Upper lobe of right lung (tissue), 1 donor: ENCODE data around the gene GRIA4. TPM values are rescaled to one million over a fixed set of nuclear protein-coding genes. Genes with fewer than 3 reads are reported as not detected.
"Not testable (repeated sequence)": the region's sequence is repeated elsewhere in the genome, so short reads cannot be mapped to it uniquely, and the experiment has no call there.

Source experiments
- ATAC-seq: fragments of 200-7000 bp; cut with Tn5 transposase; one replicate; pipeline ENCODE4 v1.9.1; 2020; ENCODE audit warnings: mild to moderate bottlenecking, moderate library complexity
- DNase-seq: peaks from one replicate; pipeline ENCODE4 v3.0.0-alpha.2; 2020
- H3K27ac ChIP-seq: fragments of 200-600 bp; one replicate; pipeline ENCODE4 v1.8.0; 2022
- H3K27me3 ChIP-seq: fragments of 200-600 bp; one replicate; pipeline ENCODE4 v1.8.0; 2022; ENCODE audit warnings: mild to moderate bottlenecking
- H3K36me3 ChIP-seq: fragments of 200-600 bp; one replicate; pipeline ENCODE4 v1.8.0; 2022
- H3K4me1 ChIP-seq: fragments of 200-600 bp; one replicate; pipeline ENCODE4 v1.8.0; 2022
- H3K4me3 ChIP-seq: fragments of 200-600 bp; one replicate; pipeline ENCODE4 v1.8.0; 2022; ENCODE audit warnings: mild to moderate bottlenecking
- H3K9me3 ChIP-seq: fragments of 200-600 bp; one replicate; pipeline ENCODE4 v1.8.0; 2022
- CTCF ChIP-seq: fragments of 200-600 bp; IDR thresholded peaks from one replicate; pipeline ENCODE4 v1.8.0; 2022; ENCODE audit warnings: antibody characterized with exemption
- intact Hi-C: fragments of 100-400 bp; cut with DNase I; formaldehyde crosslinking; loops from one replicate; pipeline ENCODE4 v1.11.0; 2022
- total RNA-seq: library from RNA; stranded (reverse); fragmentation: NEBNext Ultra II Directional; extraction: Animal tissue kit (Norgen Biotek cat#: 25700); gene quantifications from one replicate; pipeline ENCODE4 v1.2.1, GENCODE V29; 2021
- donor health status: DM: no; HTN: yes; CAD: no; lungs with severe emphysema.

GRIA4 gene
- total RNA-seq, 1 donor from 2014 or later: not detected

GRCh38 chr11:105986554-105986953 is 376.7 kb downstream of the GRIA4 start:
- Histone ChIP-seq H3K4me1 (no peaks in the 10 kb centered on the region), H3K4me3 (no peak overlapping the region), H3K27me3 (no peaks in the 10 kb centered on the region), H3K9me3 (no peaks in the 10 kb centered on the region), H3K36me3 (no peaks in the 10 kb centered on the region), H3K27ac (no peak overlapping the region)
- no peak for TF ChIP-seq CTCF
- ATAC-seq (no peak), DNase-seq (no peak)
- intact Hi-C loops: no loop called here

GRCh38 chr11:105988197-105988596 is 378.3 kb downstream of the GRIA4 start:
- Histone ChIP-seq H3K4me1 (no peaks in the 10 kb centered on the region), H3K9me3 (no peaks in the 10 kb centered on the region), H3K36me3 (no peaks in the 10 kb centered on the region), H3K27me3 (no peaks in the 10 kb centered on the region), H3K4me3 (no peak overlapping the region), H3K27ac (no peak overlapping the region)
- intact Hi-C loops: no loop called here
- no peak for TF ChIP-seq CTCF
- DNase-seq: no peak
- ATAC-seq: no peak

- Histone ChIP-seq H3K9me3 (no peaks in the 10 kb centered on the region), H3K27me3 (no peaks in the 10 kb centered on the region), H3K4me1 (no peaks in the 10 kb centered on the region), H3K4me3 (no peak overlapping the region), H3K36me3 (no peaks in the 10 kb centered on the region), H3K27ac (no peak overlapping the region)
- TF ChIP-seq CTCF: no peak
- no peak for DNase-seq
- ATAC-seq: no peak
- intact Hi-C loops: no loop called here
Observed at GRCh38 chr11:105989124-105989523, 379.3 kb downstream of the GRIA4 start.

- no peak overlapping the region for H3K27ac ChIP-seq
- no peak overlapping the region for H3K4me3 ChIP-seq
- no peaks in the 10 kb centered on the region for H3K9me3 ChIP-seq
- DNase-seq (no peak), ATAC-seq (no peak)
- no peaks in the 10 kb centered on the region for H3K4me1 ChIP-seq
- TF ChIP-seq CTCF: no peak
- intact Hi-C loops: no loop called here
- no peaks in the 10 kb centered on the region for H3K27me3 ChIP-seq
- peaks cover 10% of the 10 kb centered on the region for H3K36me3 ChIP-seq
Observed at GRCh38 chr11:105991888-105992287, 382.0 kb downstream of the GRIA4 start.

- no peak overlapping the region for H3K27ac ChIP-seq
- no peak overlapping the region for H3K4me3 ChIP-seq
- no peaks in the 10 kb centered on the region for H3K4me1 ChIP-seq
- ATAC-seq (no peak), DNase-seq (no peak)
- H3K9me3 ChIP-seq: no peaks in the 10 kb centered on the region
- H3K27me3 ChIP-seq: no peaks in the 10 kb centered on the region
- TF ChIP-seq CTCF: no peak
- intact Hi-C loops: no loop called here
- H3K36me3 ChIP-seq: peaks cover 7% of the 10 kb centered on the region
Observed at GRCh38 chr11:106001304-106002012, 391.6 kb downstream of the GRIA4 start.

- intact Hi-C loops, DNase-seq, H3K36me3 ChIP-seq, H3K4me1 ChIP-seq, H3K4me3 ChIP-seq, H3K9me3 ChIP-seq, ATAC-seq, H3K27me3 ChIP-seq, H3K27ac ChIP-seq: not testable (repeated sequence)
Observed at GRCh38 chr11:106003094-106003493, 393.2 kb downstream of the GRIA4 start.
